Measurements from ENCODE around the gene ATP11C. TPM values are rescaled to one million over a fixed set of nuclear protein-coding genes. Genes with fewer than 3 reads are reported as not detected.
"Not testable (repeated sequence)": the region's sequence is repeated elsewhere in the genome, so short reads cannot be mapped to it uniquely, and the experiment has no call there.

Gene ATP11C
- total RNA-seq, 1 donor from 2014 or later, result 24.6 TPM

- DNase-seq (ENCODE audit: low read depth), result no peak
Observed at GRCh38 chrX:139736151-139736550, 196.7 kb downstream of the ATP11C start.

- DNase-seq (ENCODE audit: low read depth), result no peak
Observed at GRCh38 chrX:139734996-139735395, 197.9 kb downstream of the ATP11C start.

GRCh38 chrX:139725720-139726119 is 207.1 kb downstream of the ATP11C start:
- DNase-seq (ENCODE audit: low read depth), result no peak

- no peak for DNase-seq (ENCODE audit: low read depth)
Observed at GRCh38 chrX:139724626-139725025, 208.2 kb downstream of the ATP11C start.

- DNase-seq (ENCODE audit: low read depth), result no peak
Observed at GRCh38 chrX:139720979-139721378, 211.9 kb downstream of the ATP11C start.

GRCh38 chrX:139720136-139720535 is 212.7 kb downstream of the ATP11C start:
- peak; percentile 53 for DNase-seq (ENCODE audit: low read depth)

GRCh38 chrX:139708067-139708466 is 224.8 kb downstream of the ATP11C start, which contains the start of gene MCF2:
Gene MCF2 (minus strand): TSS chrX:139708167. CDS start chrX:139651744, 56,423 bp downstream.
- DNase-seq (ENCODE audit: low read depth), result no peak

- DNase-seq (ENCODE audit: low read depth), result no peak
Observed at GRCh38 chrX:139702658-139703057, 230.2 kb downstream of the ATP11C start.

- no peak for DNase-seq (ENCODE audit: low read depth)
Observed at GRCh38 chrX:139692908-139693307, 239.9 kb downstream of the ATP11C start.

GRCh38 chrX:139692506-139692849 is 240.4 kb downstream of the ATP11C start:
- no peak for DNase-seq (ENCODE audit: low read depth)

GRCh38 chrX:139691843-139692505 is 240.9 kb downstream of the ATP11C start:
- peak; percentile 3 for DNase-seq (ENCODE audit: low read depth)

GRCh38 chrX:139691493-139691842 is 241.4 kb downstream of the ATP11C start:
- DNase-seq (ENCODE audit: low read depth), result peak; percentile 7

GRCh38 chrX:139685175-139685574 is 247.7 kb downstream of the ATP11C start:
- DNase-seq (ENCODE audit: low read depth), result not testable (repeated sequence)

GRCh38 chrX:139680356-139680755 is 252.5 kb downstream of the ATP11C start:
- DNase-seq (ENCODE audit: low read depth), result no peak

MicroRNAs within 50 kb of the gene (microRNA counts, 767-probe panel; counts per million panel counts)
- microRNA hsa-miR-505-3p, result not detected

Small RNAs within 50 kb of the gene (microRNA-seq; reads per million reads assigned to microRNA genes)
- 62.2 reads per million, percentile 50 among the genes with 10 or more reads in this experiment for gene MIR505

Other genes with a start within 250 kb of the ATP11C start
- gene MCF2, start 224.9 kb downstream of the ATP11C start, total RNA-seq, result 0.10 and 0.91 TPM in 2 replicates
- not detected in 2 replicates for gene CXorf66, start 32.5 kb upstream of the ATP11C start, total RNA-seq

Measured in myocyte (in vitro differentiated cells).